SK-N-SH (cell line): Measurements from ENCODE around the gene CNTN4.

ENCODE experiments used
- MXI1 ChIP-seq: IDR thresholded peaks from 2 replicates; pipeline ENCODE4 v1.6.1; 2012; ENCODE audit warnings: mild to moderate bottlenecking, low read depth, low read length, improper control_type of control experiment
- TF ChIP-seq, protein P1 (sequence below): fragments of 200-600 bp; sonication (generic); IDR thresholded peaks from 2 replicates; pipeline ENCODE4 v1.6.1; 2017; ENCODE audit warnings: antibody characterized with exemption, mild to moderate bottlenecking, moderate library complexity
- TF ChIP-seq, protein P2 (sequence below): IDR thresholded peaks from 2 replicates; pipeline ENCODE4 v1.4.0; 2012; ENCODE audit warnings: low read depth, borderline replicate concordance

DNA sequence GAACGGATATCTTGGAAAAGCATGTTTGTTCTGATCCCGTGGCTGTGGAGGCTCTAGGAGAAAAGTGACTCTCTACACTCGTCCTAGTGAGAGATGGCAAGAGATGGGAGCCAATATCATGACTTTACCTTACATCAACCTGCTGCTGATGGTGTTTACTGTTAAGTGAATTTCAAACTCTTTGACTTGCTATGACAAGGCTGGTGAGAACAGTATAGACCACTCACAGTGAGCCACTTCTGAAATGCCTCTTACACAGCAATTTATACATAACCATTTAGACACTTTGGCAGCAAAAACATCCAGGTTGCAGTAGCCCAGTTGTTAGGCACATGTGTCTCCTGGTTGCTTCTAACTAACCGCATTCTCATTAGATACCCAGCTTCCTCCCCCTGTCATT is 968.2 kb downstream of the CNTN4 start:
- TF ChIP-seq, protein P1, sequence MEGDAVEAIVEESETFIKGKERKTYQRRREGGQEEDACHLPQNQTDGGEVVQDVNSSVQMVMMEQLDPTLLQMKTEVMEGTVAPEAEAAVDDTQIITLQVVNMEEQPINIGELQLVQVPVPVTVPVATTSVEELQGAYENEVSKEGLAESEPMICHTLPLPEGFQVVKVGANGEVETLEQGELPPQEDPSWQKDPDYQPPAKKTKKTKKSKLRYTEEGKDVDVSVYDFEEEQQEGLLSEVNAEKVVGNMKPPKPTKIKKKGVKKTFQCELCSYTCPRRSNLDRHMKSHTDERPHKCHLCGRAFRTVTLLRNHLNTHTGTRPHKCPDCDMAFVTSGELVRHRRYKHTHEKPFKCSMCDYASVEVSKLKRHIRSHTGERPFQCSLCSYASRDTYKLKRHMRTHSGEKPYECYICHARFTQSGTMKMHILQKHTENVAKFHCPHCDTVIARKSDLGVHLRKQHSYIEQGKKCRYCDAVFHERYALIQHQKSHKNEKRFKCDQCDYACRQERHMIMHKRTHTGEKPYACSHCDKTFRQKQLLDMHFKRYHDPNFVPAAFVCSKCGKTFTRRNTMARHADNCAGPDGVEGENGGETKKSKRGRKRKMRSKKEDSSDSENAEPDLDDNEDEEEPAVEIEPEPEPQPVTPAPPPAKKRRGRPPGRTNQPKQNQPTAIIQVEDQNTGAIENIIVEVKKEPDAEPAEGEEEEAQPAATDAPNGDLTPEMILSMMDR: no peak
- no peak for TF ChIP-seq MXI1
- TF ChIP-seq, protein P2, sequence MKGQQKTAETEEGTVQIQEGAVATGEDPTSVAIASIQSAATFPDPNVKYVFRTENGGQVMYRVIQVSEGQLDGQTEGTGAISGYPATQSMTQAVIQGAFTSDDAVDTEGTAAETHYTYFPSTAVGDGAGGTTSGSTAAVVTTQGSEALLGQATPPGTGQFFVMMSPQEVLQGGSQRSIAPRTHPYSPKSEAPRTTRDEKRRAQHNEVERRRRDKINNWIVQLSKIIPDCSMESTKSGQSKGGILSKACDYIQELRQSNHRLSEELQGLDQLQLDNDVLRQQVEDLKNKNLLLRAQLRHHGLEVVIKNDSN: no peak
